Tibial nerve (tissue), 4 donors: ENCODE results near the gene TMEM129.

ENCODE experiments used
- EP300 ChIP-seq, 2 donors: sonication (generic); formaldehyde crosslinking; IDR thresholded peaks; one replicate each; pipeline ENCODE4 v1.6.1; 2017; ENCODE audit warnings: antibody characterized with exemption in 2 of 2, mild to moderate bottlenecking in 1 of 2
- POLR2A ChIP-seq, 2 donors: fragments of 450-650 bp; IDR thresholded peaks; one replicate each; pipeline ENCODE4 v1.6.1; 2017; ENCODE audit warnings: antibody characterized with exemption in 2 of 2, mild to moderate bottlenecking in 2 of 2, moderate library complexity in 2 of 2
- TF ChIP-seq, protein P1 (sequence below), 5 experiments: fragments of 200-600 bp in 3 of 5; fragments of 450-650 bp in 2 of 5; sonication (generic) in 3 of 5; IDR thresholded peaks; one replicate each; pipeline ENCODE4 v1.5.1; 2016 to 2019; ENCODE audit warnings: antibody characterized with exemption in 5 of 5, mild to moderate bottlenecking in 3 of 5, moderate library complexity in 2 of 5

DNA sequence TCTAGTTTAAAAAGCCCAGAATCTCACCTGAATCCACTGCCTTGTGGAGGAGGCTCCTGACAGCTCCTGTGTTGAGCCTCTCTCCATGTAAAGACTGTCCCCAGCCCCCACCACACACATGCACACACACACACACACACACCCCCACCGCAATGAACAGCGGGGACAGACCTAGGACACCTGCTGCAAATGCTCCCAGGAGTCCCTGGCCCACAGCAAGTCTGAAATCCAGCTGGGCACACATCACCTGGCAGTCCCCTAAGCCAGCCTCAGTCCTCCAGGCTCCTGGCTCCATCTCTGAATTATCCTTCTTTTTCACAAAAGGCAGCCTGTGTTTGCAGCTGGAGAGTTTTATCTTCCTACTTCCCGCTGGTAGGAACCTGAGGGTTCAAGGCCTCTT lies 30.4 kb downstream of the TMEM129 start:
- no peak for TF ChIP-seq POLR2A (IDR thresholded peaks at IDR 0.05)
- TF ChIP-seq, protein P1, sequence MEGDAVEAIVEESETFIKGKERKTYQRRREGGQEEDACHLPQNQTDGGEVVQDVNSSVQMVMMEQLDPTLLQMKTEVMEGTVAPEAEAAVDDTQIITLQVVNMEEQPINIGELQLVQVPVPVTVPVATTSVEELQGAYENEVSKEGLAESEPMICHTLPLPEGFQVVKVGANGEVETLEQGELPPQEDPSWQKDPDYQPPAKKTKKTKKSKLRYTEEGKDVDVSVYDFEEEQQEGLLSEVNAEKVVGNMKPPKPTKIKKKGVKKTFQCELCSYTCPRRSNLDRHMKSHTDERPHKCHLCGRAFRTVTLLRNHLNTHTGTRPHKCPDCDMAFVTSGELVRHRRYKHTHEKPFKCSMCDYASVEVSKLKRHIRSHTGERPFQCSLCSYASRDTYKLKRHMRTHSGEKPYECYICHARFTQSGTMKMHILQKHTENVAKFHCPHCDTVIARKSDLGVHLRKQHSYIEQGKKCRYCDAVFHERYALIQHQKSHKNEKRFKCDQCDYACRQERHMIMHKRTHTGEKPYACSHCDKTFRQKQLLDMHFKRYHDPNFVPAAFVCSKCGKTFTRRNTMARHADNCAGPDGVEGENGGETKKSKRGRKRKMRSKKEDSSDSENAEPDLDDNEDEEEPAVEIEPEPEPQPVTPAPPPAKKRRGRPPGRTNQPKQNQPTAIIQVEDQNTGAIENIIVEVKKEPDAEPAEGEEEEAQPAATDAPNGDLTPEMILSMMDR (IDR thresholded peaks at IDR 0.05): no peak
- no peak for TF ChIP-seq EP300 (IDR thresholded peaks at IDR 0.05)
